ENCODE data around the gene ELMO1.

Gene ELMO1

DNA sequence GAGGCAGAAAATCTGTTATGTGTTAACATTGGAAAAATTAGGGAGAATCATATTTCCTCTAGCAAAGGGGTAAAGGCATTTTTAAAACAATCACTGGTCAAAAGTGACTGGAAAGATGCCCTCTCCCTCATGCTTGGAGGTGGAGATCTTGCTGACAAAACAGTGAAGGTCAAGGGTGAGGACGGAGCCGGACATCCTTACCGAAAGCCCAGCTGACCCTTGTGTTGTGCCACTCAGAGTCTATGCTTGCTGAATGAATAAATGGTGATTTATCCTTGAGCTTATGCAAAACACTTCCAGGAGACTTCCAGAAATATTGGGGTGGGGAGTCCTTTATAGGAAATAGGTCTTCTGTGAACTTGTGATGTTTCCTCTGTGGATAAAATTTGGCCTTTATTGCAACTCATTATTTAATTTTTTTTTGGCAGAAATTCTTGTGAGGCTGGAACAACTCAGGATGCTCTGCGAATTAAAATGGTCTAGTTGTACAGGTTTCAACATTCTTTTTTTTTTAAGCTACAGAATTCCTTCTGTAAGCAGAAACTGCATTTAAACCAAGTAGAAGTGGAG lies 28.3 kb upstream of the ELMO1 start:
- intact Hi-C loops (cut with DNase I), result no loop called here
- no peak for DNase-seq

DNA sequence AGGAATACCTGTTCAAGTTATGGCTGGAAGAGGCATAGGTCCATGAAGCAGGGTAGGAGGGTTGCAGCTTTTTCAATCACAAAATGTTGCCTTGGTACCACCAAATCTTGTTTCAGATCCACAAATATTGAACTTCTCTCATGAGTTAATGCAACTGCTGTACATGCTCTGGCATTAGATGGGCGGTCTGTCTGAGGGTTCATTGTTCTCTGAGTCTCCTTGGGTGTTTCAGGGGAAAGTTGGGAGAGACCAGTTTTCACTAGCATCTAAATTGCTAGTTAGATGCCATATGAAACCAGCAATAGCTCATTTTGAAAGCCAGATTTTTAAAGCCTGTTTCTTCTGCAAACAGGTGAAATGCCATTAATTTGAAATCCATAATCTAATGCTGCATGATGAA lies 27.8 kb upstream of the ELMO1 start:
- peak in 14 of 42 donors; percentile 24 to 72 (median 47) for DNase-seq
- intact Hi-C loops (cut with DNase I), result no loop called here

DNA sequence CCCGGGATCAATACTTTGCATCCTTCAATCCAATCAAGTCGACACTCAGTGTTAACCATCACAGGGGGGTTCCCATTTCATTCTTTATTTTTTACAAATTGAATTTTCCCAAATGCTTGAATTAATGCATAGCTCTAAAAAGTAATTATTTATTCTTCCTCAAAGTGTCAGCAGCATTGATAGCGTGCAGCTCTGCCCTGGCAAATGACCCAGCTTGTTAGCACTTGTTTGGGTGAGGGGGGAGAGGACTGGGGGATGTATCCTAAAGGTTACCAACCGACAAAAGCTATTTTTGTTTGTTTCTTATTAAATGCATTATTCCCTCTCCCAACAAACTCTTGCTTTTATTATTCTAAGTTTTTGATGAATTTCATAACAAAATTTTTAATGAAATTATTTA lies 27.0 kb upstream of the ELMO1 start:
- intact Hi-C loops (cut with DNase I), result no loop called here
- no peak for DNase-seq

DNA sequence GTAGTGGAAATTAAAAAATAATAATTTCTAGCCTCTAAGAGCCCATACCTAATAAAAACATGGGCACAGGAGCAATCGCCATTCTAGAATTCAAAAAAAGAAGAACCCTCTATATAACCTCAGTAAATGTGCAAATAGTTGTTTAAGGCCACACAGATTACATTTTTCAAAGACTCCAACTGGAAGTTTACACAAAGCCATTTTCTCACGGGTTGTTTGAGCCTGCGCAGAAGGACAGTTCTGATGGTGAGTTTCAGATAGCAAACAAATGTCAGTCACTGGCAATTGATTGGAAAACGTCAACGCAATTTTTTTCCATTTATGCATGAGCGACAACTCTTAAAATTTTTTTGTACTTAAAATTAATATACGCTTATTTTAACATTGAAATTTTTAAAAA lies 23.0 kb upstream of the ELMO1 start:
- intact Hi-C loops (cut with DNase I), result no loop called here
- no peak for DNase-seq

DNA sequence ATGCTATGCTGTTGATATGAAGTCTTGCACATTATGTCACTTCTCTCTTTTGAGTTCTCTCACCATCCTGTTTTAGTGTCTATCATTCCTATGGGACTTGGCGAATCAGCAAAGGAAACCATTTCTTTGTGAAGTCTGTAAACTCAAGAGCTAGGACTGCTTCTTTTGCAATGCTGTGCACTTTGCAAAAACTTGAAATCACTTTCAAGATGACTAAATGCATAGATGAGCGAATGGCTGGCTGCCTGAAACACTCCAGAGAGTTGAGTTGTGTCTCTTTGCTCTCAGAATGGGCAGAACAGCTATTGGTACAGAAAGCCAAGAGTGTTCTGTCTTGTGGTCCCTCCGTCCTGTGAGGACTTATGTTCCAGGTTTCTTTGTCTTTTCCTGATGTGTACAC lies 18.3 kb upstream of the ELMO1 start:
- DNase-seq, result no peak
- intact Hi-C loops (cut with DNase I), result no loop called here

DNA sequence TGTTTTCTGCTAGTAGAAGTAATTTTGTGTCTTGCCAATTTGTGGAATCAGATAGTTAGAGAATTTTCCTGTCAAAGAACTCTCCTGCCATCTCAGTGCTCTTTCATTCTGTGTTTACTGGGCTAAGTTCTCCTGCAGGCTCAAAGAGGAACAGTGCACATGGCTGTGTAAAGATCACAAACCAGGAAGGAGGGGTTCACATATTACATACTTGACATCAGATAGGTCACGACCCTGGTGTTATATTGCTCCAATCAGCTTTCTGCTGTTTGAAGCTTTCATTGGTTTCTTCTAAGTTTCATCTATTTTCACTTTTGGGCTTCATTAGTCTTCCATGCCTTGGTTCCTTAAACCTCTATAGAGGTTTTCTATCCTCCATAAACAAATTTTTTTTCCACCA lies 13.5 kb upstream of the ELMO1 start:
- DNase-seq, result no peak
- intact Hi-C loops (cut with DNase I), result no loop called here

DNA sequence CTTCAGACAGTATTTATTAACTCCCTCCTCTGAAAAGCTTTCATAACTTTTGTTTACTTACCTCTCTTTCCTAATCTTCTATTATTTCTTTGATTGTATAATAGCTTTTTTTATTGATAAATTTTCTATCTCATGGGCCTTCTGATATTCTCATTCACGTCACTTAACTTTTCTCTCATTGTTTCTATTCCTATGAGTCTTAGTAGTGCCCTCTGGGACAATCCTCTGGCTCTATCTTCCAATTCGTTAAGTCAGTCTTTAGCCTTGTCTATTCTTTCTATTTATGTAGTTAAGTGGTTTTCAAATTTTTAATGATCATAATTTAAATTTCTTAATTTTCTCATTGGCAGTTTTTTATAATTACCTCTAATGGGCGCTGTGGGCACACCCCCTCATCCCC lies 6.4 kb upstream of the ELMO1 start:
- intact Hi-C loops (cut with DNase I), result no loop called here
- no peak for DNase-seq

DNA sequence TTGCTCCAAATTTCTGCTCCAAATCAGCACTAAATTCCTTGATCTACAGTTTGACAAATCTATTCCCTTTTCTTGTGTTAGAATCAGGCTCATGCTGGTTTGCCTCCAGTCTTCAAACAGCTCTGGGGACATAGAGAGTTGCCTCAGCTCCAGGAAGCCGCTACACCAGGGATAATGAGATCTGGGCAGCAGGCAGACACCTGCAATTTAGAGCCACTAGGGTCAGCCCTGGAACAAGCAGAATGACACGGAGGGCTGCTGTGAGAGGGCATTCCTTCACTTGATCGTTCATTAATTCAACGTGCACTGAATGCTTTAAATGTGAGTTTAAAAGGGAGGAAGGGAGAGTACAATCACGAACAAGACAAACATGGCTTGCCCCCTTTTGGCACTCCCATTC lies 3.7 kb upstream of the ELMO1 start:
- no peak for DNase-seq
- intact Hi-C loops (cut with DNase I), result no loop called here

DNA sequence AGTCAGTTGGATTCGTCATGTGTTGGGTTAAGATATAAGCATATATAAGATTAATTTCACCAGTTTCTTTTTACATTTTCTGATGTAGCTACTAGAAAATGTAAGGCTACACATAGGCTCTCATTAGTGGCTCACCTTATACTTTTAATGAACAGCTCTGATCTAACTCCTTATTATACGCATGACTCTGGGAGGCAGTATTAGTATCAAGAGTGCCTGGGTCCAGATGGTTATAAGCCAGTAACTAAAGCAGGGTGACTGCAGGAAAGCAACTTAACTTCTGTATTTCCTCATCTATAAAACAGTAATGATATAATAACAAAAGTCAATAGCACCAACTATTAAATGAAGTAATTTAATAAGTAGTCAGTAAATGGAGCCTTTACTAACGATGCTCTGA lies 1.4 kb upstream of the ELMO1 start:
- DNase-seq, result no peak
- intact Hi-C loops (cut with DNase I), result no loop called here

DNA sequence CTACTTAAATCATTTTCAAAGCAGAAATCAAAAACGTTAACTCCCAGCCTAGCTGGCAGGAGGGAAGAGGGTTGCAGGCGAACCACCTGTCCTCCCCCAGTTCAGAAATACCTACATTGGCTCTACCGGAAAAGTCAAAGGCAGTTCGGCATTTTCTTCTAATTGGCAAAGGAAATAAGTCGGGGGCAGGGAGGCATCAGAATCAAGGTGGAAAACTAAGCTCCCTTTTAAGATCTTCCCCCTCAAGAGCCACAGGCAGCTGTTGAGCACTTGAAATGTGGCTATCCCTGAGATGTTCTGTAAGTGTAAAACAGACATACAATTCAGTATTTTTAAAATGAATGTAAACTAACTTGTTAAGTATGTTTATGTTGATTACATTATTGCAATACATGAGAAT lies 957 bp upstream of the ELMO1 start:
- no peak for DNase-seq
- intact Hi-C loops (cut with DNase I), result loop anchor here (10.0 kb wide), 1 partner anchor 245 kb away; no protein-coding TSS in a partner anchor

DNA sequence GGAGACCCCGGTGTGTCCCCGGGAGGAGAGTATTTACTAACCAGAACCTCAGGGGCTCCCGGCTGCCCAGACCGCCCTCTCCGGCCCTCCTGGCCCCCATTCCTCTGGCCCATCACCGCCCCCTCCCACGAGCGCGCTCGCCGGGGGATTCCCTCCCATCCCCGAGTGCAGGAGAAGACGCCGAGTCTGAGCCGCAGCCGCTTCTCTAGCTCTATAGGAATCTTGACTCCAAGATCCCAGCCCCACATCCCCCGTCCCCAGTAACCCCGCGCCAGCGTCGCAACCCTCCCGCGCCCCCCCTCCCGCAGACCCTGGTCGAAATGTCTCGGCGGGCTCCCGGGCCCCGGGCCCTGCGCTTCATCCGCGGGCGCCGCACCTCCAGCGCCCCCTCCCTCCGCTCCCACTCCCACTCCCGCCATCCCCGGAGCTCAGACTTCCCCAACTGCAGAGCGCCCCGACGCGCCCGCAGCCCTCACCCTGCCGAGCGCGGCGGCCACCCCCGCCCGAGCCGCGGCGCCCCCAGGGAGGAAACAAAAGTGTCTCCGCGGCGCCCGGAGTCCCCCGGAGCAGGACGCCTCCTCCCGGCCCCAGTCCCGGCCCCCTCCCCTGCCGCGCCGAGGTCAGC lies 541 bp downstream of the ELMO1 start:
- intact Hi-C loops (cut with DNase I), result loop anchor here (10.0 kb wide), 1 partner anchor 243 kb away; no protein-coding TSS in a partner anchor
- DNase-seq, result peak in 35 of 42 donors; percentile 18 to 69 (median 42)

DNA sequence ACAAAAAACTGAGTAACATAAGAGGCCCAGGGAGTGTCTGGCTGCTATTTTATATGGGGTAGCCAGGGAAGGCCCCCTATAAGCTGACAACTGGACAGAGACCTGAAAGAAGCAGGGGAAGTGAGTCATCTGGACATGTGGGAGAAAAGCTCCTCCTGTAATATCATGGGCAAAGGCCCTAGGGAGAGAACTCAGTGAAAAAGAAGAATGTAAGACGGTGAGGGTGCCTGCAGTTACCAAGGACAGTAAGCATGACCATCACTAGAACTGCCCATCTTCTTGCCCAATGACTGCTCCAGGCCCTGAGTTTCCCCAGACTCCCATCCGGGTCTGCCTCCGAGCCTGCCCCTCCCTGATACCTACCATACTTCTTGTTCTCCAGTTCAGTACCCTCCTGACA lies 2.3 kb downstream of the ELMO1 start:
- intact Hi-C loops (cut with DNase I), result loop anchor here (10.0 kb wide), 1 partner anchor 242 kb away; no protein-coding TSS in a partner anchor
- no peak for DNase-seq

DNA sequence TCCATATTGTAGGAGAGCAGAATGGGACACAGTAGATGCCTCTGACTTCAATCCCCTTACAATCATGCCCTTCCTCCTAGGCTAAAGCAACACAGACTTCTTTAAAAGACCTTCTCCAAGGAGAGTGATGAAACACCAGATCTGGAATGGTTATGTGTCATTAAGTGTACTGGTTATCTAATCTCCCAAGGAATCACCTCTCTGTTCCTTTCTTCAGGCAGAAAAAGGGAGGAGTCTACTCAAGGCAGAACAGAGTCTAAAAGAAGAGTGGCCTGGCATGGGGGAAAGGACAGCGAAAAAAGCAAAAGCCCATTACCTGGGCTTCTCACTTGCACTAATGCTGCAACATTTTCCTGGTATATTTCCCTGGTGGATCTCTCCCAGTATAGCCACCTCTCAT lies 2.9 kb downstream of the ELMO1 start:
- no peak for DNase-seq
- intact Hi-C loops (cut with DNase I), result loop anchor here (10.0 kb wide), 1 partner anchor 241 kb away; no protein-coding TSS in a partner anchor

DNA sequence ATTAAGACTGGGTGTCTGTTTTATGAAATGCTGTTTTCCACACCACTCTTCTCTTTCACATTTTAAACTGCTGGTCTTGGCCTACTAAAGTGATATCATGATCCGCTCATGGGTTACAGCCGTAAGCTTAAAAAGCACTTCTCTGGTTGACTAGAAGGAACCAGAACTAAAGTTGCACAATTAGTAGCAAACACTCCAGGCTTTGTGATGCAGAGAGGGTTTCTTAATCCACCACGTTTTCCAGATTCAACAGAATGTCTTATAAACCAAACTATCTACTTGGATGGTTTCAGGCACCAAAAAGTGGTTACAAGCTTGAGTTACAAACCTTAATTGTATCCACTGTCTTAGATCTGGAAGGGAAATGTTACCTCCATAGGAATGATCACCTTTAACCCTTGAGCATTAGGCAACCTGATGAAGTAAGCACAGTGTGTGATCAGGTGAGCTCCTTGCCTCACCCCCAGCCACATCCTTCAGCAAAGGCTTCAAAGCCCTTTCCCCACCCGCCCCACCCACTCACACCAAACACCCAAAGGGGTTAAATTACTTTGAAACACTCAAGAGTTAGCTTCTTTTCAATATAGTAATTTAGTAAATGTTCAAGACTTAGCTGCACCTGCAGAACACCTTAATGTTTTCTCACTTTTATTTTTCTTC lies 3.5 kb downstream of the ELMO1 start:
- no peak for DNase-seq
- intact Hi-C loops (cut with DNase I), result loop anchor here (10.0 kb wide), 1 partner anchor 240 kb away; no protein-coding TSS in a partner anchor

DNA sequence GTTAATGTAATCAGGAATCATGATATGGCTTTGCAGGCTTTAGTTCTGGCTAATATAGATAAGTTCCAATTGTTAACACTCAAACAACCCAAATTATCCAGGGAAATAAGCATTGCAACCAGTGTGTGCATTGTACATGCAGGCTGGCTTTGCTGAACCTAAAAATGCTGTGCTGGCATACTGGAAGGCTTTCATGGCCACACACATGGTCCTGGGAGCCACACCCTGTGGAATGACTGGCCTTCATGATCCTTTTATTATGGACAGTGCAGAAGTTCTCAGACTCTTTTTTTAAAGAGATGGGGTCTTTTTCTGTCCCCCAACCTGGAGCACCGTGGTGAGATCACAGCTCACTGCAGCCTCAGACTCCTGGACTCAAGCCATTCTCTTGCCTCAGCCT lies 5.0 kb downstream of the ELMO1 start:
- no peak for DNase-seq
- intact Hi-C loops (cut with DNase I), result loop anchor here (5.0 to 10.0 kb wide), 2 partner anchors 156 to 239 kb away; no protein-coding TSS in a partner anchor

DNA sequence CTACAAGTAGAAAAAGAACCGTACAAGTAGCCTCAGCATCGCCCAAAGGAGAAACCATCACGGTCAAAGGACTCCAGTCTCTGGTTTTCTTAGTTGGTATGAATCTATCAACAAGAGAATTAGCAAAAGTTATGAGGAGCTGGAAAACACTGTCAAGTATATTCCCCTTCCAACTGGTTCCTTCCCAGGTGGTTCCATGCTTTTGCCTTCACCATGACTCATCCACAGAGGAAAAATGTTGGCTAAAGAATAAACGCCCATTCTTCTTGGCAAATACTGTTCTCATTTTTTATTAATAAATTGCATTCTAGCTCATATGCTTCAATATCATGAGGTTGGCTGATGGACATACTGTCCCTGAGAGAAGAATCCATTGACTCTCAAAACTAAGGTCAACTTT lies 6.4 kb downstream of the ELMO1 start:
- intact Hi-C loops (cut with DNase I), result loop anchor here (5.0 to 10.0 kb wide), 2 partner anchors 155 to 237 kb away; no protein-coding TSS in a partner anchor
- DNase-seq, result no peak

DNA sequence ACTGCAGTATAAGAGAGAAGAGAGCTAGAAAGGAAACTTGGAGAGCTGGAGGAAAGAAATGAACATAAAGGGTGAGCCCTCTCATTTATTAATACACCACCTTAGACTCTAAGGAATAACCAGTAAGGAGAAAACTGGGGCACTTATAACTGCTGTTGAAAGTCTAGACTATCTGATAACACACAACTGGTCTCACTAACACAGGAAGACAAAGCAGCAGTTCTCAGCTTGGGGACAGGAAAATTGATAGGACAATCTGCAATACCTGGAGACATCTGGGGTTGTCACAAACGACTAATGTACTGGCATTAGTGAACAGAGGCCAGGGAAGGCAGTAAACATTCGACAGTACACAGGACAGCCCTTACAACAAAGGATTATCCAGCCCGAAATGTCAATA lies 6.8 kb downstream of the ELMO1 start:
- DNase-seq, result no peak
- intact Hi-C loops (cut with DNase I), result loop anchor here (5.0 to 10.0 kb wide), 2 partner anchors 155 to 237 kb away; no protein-coding TSS in a partner anchor

DNA sequence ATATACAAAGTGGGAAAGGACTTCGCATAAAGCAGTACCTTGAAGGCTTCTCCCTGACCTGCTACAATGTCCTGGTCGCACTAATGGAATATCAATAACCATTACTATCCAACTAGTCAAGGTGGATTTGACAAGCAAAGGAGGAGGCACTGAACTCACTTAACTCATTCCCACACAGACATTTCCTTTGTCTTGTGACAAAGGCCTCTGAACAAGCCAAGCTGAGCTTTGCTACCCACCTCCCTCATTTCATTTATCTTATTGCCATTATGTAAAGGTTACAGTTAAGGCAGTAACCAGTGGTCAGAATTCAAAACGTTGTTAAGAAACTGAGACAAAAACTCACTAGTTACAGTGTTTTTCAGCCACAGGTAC lies 7.3 kb downstream of the ELMO1 start:
- intact Hi-C loops (cut with DNase I), result loop anchor here (5.0 to 10.0 kb wide), 2 partner anchors 154 to 237 kb away; no protein-coding TSS in a partner anchor
- DNase-seq, result no peak

DNA sequence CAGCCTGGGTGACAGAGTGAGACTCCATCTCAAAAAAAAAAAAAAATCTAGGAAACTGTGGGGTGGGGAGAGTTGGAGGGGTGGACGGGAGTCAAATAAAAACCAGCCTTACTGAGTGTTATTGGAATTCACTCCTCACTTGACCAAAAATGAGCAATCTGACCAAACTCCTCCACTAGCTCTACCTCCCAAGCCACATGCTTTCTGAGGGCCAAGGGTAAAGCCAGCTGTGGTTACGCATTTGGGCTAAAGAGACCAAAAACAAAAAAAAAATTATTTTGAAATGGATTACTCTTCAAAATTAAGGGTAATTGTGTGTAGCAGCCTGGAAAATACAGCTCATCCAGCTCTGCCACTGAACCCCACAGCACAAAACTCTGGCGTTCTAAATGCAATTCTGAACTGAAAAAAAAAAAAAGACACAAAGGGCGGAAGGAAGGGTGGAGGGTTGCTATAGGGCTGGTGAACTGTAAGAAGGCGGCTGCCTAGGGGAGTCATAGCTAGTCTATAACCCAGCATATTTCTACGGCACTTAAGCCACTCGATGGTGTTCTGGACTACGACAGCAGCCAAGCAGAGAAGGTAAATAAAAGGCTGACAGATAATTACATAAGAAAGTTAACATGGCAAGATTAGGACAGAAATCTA lies 7.8 kb downstream of the ELMO1 start:
- intact Hi-C loops (cut with DNase I), result loop anchor here (5.0 to 10.0 kb wide), 2 partner anchors 154 to 236 kb away; no protein-coding TSS in a partner anchor
- no peak for DNase-seq

DNA sequence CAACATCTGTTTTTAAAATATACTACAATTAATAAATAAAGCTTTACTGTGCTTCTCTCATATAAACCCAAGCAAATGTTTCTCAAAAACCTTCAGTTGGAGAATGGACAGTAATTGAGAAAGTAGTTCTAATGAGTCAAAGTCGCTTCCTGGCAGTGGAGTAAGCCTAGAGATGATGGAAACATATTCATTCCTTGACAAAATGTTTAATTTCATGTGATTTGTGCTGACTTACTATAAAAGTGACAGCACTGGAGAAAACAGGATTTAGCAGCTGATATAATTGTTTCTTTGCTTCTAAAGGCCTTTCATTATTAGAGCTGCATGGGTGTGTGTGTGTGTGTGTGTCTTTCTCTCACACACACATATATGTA lies 9.0 kb downstream of the ELMO1 start:
- no peak for DNase-seq
- intact Hi-C loops (cut with DNase I), result loop anchor here (5.0 to 10.0 kb wide), 2 partner anchors 152 to 235 kb away; no protein-coding TSS in a partner anchor

Data from head of caudate nucleus (tissue), 42 donors.